Activated CD8-positive, alpha-beta memory T cell treated with anti-CD3 and anti-CD28 coated beads, Interleukin-2, amount 10 ng/mL, durations not matched to agents 7 days and 5 days (primary cell): Measurements from ENCODE around the gene CENPA. TPM values are rescaled to one million over a fixed set of nuclear protein-coding genes. Genes with fewer than 3 reads are reported as not detected.
"Not testable (repeated sequence)": the region's sequence is repeated elsewhere in the genome, so short reads cannot be mapped to it uniquely, and the experiment has no call there.

Source experiments
- ATAC-seq: fragments of 150-1000 bp; cut with Tn5 transposase; one replicate; pipeline ENCODE4 v1.10.0; 2021; ENCODE audit warnings: moderate library complexity
- CTCF ChIA-PET: fragments of 350-600 bp; sonication (Branson Sonifier 250); formaldehyde crosslinking; loops from one replicate; lab custom pipeline; 2021; ENCODE audit warnings: antibody characterized with exemption; lab: Charles Lee
- DNase-seq: peaks from one replicate; pipeline ENCODE4 v3.0.0-alpha.2; 2020
- H3K27ac Mint-ChIP-seq: one replicate; pipeline ENCODE4 v1.8.0; 2021; ENCODE audit warnings: mild to moderate bottlenecking, mixed read lengths
- H3K27me3 Mint-ChIP-seq: one replicate; pipeline ENCODE4 v1.8.0; 2021; ENCODE audit warnings: mixed read lengths
- H3K36me3 Mint-ChIP-seq: one replicate; pipeline ENCODE4 v1.8.0; 2021; ENCODE audit warnings: mild to moderate bottlenecking, mixed read lengths
- H3K4me1 Mint-ChIP-seq: one replicate; pipeline ENCODE4 v1.8.0; 2021; ENCODE audit warnings: mixed read lengths
- H3K4me3 Mint-ChIP-seq: one replicate; pipeline ENCODE4 v1.8.0; 2021; ENCODE audit warnings: mild to moderate bottlenecking, moderate library complexity, mixed read lengths
- H3K9me3 Mint-ChIP-seq: one replicate; pipeline ENCODE4 v1.8.0; 2022; ENCODE audit warnings: low read depth, mixed read lengths
- total RNA-seq, 2 experiments: library from RNA; stranded (reverse); gene quantifications; one replicate each; pipeline ENCODE4 v1.2.3, GENCODE V29; 2021

Gene CENPA
- total RNA-seq, 2 experiments from 2014 or later, result 51.6 to 58.7 TPM

GRCh38 chr2:26811261-26811660 lies 25.4 kb downstream of the CENPA start:
- H3K27ac Mint-ChIP-seq, result no peak overlapping the region
- CTCF ChIA-PET, result interaction anchor here (1.0 kb wide), 1 partner anchor 35 kb away, joined by 3 read pairs; no protein-coding TSS in a partner anchor
- no peak for DNase-seq
- no peaks in the 10 kb centered on the region for H3K9me3 Mint-ChIP-seq
- peaks cover 8% of the 10 kb centered on the region for H3K4me1 Mint-ChIP-seq
- H3K4me3 Mint-ChIP-seq, result no peak overlapping the region
- no peak for ATAC-seq
- peaks cover 19% of the 10 kb centered on the region for H3K27me3 Mint-ChIP-seq
- H3K36me3 Mint-ChIP-seq, result no peaks in the 10 kb centered on the region

- no peaks in the 10 kb centered on the region for H3K36me3 Mint-ChIP-seq
- peaks cover 21% of the 10 kb centered on the region for H3K27me3 Mint-ChIP-seq
- no peak for ATAC-seq
- H3K4me3 Mint-ChIP-seq, result no peak overlapping the region
- CTCF ChIA-PET, result interaction anchor here (1.0 kb wide), 1 partner anchor 34 kb away, joined by 3 read pairs; no protein-coding TSS in a partner anchor
- no peak for DNase-seq
- H3K27ac Mint-ChIP-seq, result no peak overlapping the region
- H3K4me1 Mint-ChIP-seq, result peaks cover 8% of the 10 kb centered on the region
- no peaks in the 10 kb centered on the region for H3K9me3 Mint-ChIP-seq
Measured at GRCh38 chr2:26811791-26812694, 26.2 kb downstream of the CENPA start.

- no peaks in the 10 kb centered on the region for H3K9me3 Mint-ChIP-seq
- H3K4me1 Mint-ChIP-seq, result peaks cover 8% of the 10 kb centered on the region
- H3K27me3 Mint-ChIP-seq, result peaks cover 23% of the 10 kb centered on the region
- ATAC-seq, result no peak
- no peaks in the 10 kb centered on the region for H3K36me3 Mint-ChIP-seq
- no peak for DNase-seq
- H3K4me3 Mint-ChIP-seq, result no peak overlapping the region
- CTCF ChIA-PET, result no interaction called here
- H3K27ac Mint-ChIP-seq, result no peak overlapping the region
Measured at GRCh38 chr2:26812731-26813130, 26.9 kb downstream of the CENPA start.

GRCh38 chr2:26814072-26814765 lies 28.4 kb downstream of the CENPA start:
- H3K36me3 Mint-ChIP-seq, H3K4me3 Mint-ChIP-seq, DNase-seq, H3K4me1 Mint-ChIP-seq, H3K9me3 Mint-ChIP-seq, CTCF ChIA-PET, H3K27ac Mint-ChIP-seq, ATAC-seq: not testable (repeated sequence)
- peaks cover 23% of the 10 kb centered on the region for H3K27me3 Mint-ChIP-seq

GRCh38 chr2:26816893-26817292 lies 31.0 kb downstream of the CENPA start:
- CTCF ChIA-PET, result interaction anchor here (1.0 kb wide), 1 partner anchor 29 kb away, joined by 3 read pairs; no protein-coding TSS in a partner anchor
- ATAC-seq, result no peak
- H3K36me3 Mint-ChIP-seq, result no peaks in the 10 kb centered on the region

GRCh38 chr2:26818255-26818654 lies 32.4 kb downstream of the CENPA start:
- CTCF ChIA-PET, result no interaction called here
- H3K27ac Mint-ChIP-seq, result no peak overlapping the region
- peaks cover 22% of the 10 kb centered on the region for H3K27me3 Mint-ChIP-seq
- DNase-seq, result no peak
- H3K9me3 Mint-ChIP-seq, result no peaks in the 10 kb centered on the region
- no peaks in the 10 kb centered on the region for H3K4me1 Mint-ChIP-seq
- no peak overlapping the region for H3K4me3 Mint-ChIP-seq
- no peaks in the 10 kb centered on the region for H3K36me3 Mint-ChIP-seq
- ATAC-seq, result no peak

More at GRCh38 chr2:26816893-26817292, 31.0 kb downstream of the CENPA start:
- Mint-ChIP-seq H3K27me3 (peaks cover 24% of the 10 kb centered on the region), H3K4me3 (no peak overlapping the region), H3K27ac (no peak overlapping the region), H3K9me3 (no peaks in the 10 kb centered on the region), H3K4me1 (no peaks in the 10 kb centered on the region)
- DNase-seq, result no peak

- Mint-ChIP-seq H3K4me3 (no peak overlapping the region), H3K4me1 (no peaks in the 10 kb centered on the region), H3K9me3 (no peaks in the 10 kb centered on the region), H3K27me3 (peaks cover 22% of the 10 kb centered on the region), H3K36me3 (no peaks in the 10 kb centered on the region), H3K27ac (no peak overlapping the region)
- no peak for DNase-seq
- CTCF ChIA-PET, result no interaction called here
- ATAC-seq, result no peak
Measured at GRCh38 chr2:26818972-26819371, 33.1 kb downstream of the CENPA start.

GRCh38 chr2:26820932-26821331 lies 35.1 kb downstream of the CENPA start:
- peaks cover 23% of the 10 kb centered on the region for H3K27me3 Mint-ChIP-seq
- no peak overlapping the region for H3K4me3 Mint-ChIP-seq
- CTCF ChIA-PET, result no interaction called here
- no peaks in the 10 kb centered on the region for H3K36me3 Mint-ChIP-seq
- H3K27ac Mint-ChIP-seq, result no peak overlapping the region
- ATAC-seq (no peak), DNase-seq (no peak)
- H3K4me1 Mint-ChIP-seq, result no peaks in the 10 kb centered on the region
- H3K9me3 Mint-ChIP-seq, result no peaks in the 10 kb centered on the region

- no peaks in the 10 kb centered on the region for H3K4me1 Mint-ChIP-seq
- H3K9me3 Mint-ChIP-seq, result no peaks in the 10 kb centered on the region
- H3K27me3 Mint-ChIP-seq, result peaks cover 27% of the 10 kb centered on the region
- H3K36me3 Mint-ChIP-seq, result no peaks in the 10 kb centered on the region
- no peak for ATAC-seq
- CTCF ChIA-PET, result no interaction called here
- no peak for DNase-seq
- no peak overlapping the region for H3K4me3 Mint-ChIP-seq
- no peak overlapping the region for H3K27ac Mint-ChIP-seq
Measured at GRCh38 chr2:26822877-26823276, 37.0 kb downstream of the CENPA start.

GRCh38 chr2:26838121-26838906 lies 52.5 kb downstream of the CENPA start:
- no peak for DNase-seq
- CTCF ChIA-PET, result interaction anchor here (1.3 kb wide), 1 partner anchor 178 kb away, joined by 3 read pairs; no protein-coding TSS in a partner anchor
- Mint-ChIP-seq H3K27ac (no peak overlapping the region), H3K36me3 (no peaks in the 10 kb centered on the region), H3K27me3 (peaks cover 61% of the 10 kb centered on the region), H3K9me3 (no peaks in the 10 kb centered on the region), H3K4me3 (no peak overlapping the region), H3K4me1 (no peaks in the 10 kb centered on the region)
- ATAC-seq, result no peak

GRCh38 chr2:26840937-26841610 lies 55.2 kb downstream of the CENPA start:
- Mint-ChIP-seq H3K4me1 (no peaks in the 10 kb centered on the region), H3K27me3 (peaks cover 62% of the 10 kb centered on the region), H3K36me3 (no peaks in the 10 kb centered on the region), H3K27ac (no peak overlapping the region), H3K9me3 (no peaks in the 10 kb centered on the region), H3K4me3 (no peak overlapping the region)
- ATAC-seq, result no peak
- no peak for DNase-seq
- CTCF ChIA-PET, result interaction anchor here (2.0 kb wide), 1 partner anchor 81 kb away, joined by 6 read pairs; no protein-coding TSS in a partner anchor

GRCh38 chr2:26843041-26843440 lies 57.2 kb downstream of the CENPA start:
- Mint-ChIP-seq H3K9me3 (no peaks in the 10 kb centered on the region), H3K27me3 (peaks cover 62% of the 10 kb centered on the region), H3K4me1 (peaks cover 5% of the 10 kb centered on the region), H3K27ac (no peak overlapping the region), H3K4me3 (no peak overlapping the region), H3K36me3 (no peaks in the 10 kb centered on the region)
- ATAC-seq, result no peak
- no peak for DNase-seq
- CTCF ChIA-PET, result interaction anchor here (1.8 to 2.0 kb wide), 2 partner anchors 10 to 79 kb away, joined by 5 to 6 read pairs; no protein-coding TSS in a partner anchor
